Glutamatergic neuron (in vitro differentiated cells): ENCODE results near the gene ZNF771. TPM values are rescaled to one million over a fixed set of nuclear protein-coding genes. Genes with fewer than 3 reads are reported as not detected.

Experiments
- DNase-seq: peaks from one replicate; pipeline ENCODE4 v3.0.0; 2022
- H3K27ac Mint-ChIP-seq: one replicate; pipeline ENCODE4 v1.8.0; 2020; ENCODE audit warnings: mild to moderate bottlenecking, mixed read lengths, inconsistent platforms; ENCODE audit not compliant: unreplicated experiment
- H3K27me3 Mint-ChIP-seq: one replicate; pipeline ENCODE4 v1.8.0; 2020; ENCODE audit warnings: mild to moderate bottlenecking, moderate library complexity, mixed read lengths, inconsistent platforms; ENCODE audit not compliant: unreplicated experiment
- H3K36me3 Mint-ChIP-seq: one replicate; pipeline ENCODE4 v1.8.0; 2020; ENCODE audit warnings: mild to moderate bottlenecking, mixed read lengths, inconsistent platforms; ENCODE audit not compliant: unreplicated experiment
- H3K4me1 Mint-ChIP-seq: one replicate; pipeline ENCODE4 v1.8.0; 2020; ENCODE audit warnings: mild to moderate bottlenecking, low read depth, mixed read lengths, inconsistent platforms; ENCODE audit not compliant: unreplicated experiment
- H3K4me3 Mint-ChIP-seq: one replicate; pipeline ENCODE4 v1.8.0; 2020; ENCODE audit warnings: mild to moderate bottlenecking, mixed read lengths, inconsistent platforms; ENCODE audit not compliant: unreplicated experiment
- H3K9me3 Mint-ChIP-seq: one replicate; pipeline ENCODE4 v1.8.0; 2020; ENCODE audit warnings: mild to moderate bottlenecking, moderate library complexity, mixed read lengths, inconsistent platforms; ENCODE audit not compliant: unreplicated experiment
- total RNA-seq: library from RNA; stranded (reverse); fragmentation: NEBNext Ultra II Directional; extraction: Animal tissue kit (Norgen Biotek cat#: 25700); gene quantifications from one replicate; pipeline ENCODE4 v1.2.1, GENCODE V29; 2021; ENCODE audit not compliant: unreplicated experiment
- TF ChIP-seq, protein P1 (sequence below): fragments of 200-600 bp; sonication (generic); IDR thresholded peaks from one replicate; pipeline ENCODE4 v1.5.0; 2021; ENCODE audit not compliant: partially characterized antibody, unreplicated experiment

The ZNF771 gene
- total RNA-seq, 1 donor from 2014 or later = 7.8 TPM

- H3K9me3 Mint-ChIP-seq = peaks cover 13% of the 10 kb centered on the region
- peaks cover 3% of the 10 kb centered on the region for H3K4me1 Mint-ChIP-seq
- DNase-seq = no peak
- peaks cover 9% of the 10 kb centered on the region for H3K27me3 Mint-ChIP-seq
- H3K36me3 Mint-ChIP-seq = no peaks in the 10 kb centered on the region
- no peak overlapping the region for H3K4me3 Mint-ChIP-seq
- no peak overlapping the region for H3K27ac Mint-ChIP-seq
- TF ChIP-seq, protein P1, sequence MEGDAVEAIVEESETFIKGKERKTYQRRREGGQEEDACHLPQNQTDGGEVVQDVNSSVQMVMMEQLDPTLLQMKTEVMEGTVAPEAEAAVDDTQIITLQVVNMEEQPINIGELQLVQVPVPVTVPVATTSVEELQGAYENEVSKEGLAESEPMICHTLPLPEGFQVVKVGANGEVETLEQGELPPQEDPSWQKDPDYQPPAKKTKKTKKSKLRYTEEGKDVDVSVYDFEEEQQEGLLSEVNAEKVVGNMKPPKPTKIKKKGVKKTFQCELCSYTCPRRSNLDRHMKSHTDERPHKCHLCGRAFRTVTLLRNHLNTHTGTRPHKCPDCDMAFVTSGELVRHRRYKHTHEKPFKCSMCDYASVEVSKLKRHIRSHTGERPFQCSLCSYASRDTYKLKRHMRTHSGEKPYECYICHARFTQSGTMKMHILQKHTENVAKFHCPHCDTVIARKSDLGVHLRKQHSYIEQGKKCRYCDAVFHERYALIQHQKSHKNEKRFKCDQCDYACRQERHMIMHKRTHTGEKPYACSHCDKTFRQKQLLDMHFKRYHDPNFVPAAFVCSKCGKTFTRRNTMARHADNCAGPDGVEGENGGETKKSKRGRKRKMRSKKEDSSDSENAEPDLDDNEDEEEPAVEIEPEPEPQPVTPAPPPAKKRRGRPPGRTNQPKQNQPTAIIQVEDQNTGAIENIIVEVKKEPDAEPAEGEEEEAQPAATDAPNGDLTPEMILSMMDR = no peak
These were observed 6.8 kb downstream of the ZNF771 start for GRCh38 chr16:30414159-30414558.

GRCh38 chr16:30416047-30416603 is 8.7 kb downstream of the ZNF771 start:
- peak overlapping the region; percentile 2 for H3K4me3 Mint-ChIP-seq
- no peak for DNase-seq
- no peaks in the 10 kb centered on the region for H3K36me3 Mint-ChIP-seq
- peaks cover 3% of the 10 kb centered on the region for H3K4me1 Mint-ChIP-seq
- no peak overlapping the region for H3K27ac Mint-ChIP-seq
- TF ChIP-seq, protein P1 = no peak
- peaks cover 14% of the 10 kb centered on the region for H3K27me3 Mint-ChIP-seq
- H3K9me3 Mint-ChIP-seq = peaks cover 9% of the 10 kb centered on the region

DNA sequence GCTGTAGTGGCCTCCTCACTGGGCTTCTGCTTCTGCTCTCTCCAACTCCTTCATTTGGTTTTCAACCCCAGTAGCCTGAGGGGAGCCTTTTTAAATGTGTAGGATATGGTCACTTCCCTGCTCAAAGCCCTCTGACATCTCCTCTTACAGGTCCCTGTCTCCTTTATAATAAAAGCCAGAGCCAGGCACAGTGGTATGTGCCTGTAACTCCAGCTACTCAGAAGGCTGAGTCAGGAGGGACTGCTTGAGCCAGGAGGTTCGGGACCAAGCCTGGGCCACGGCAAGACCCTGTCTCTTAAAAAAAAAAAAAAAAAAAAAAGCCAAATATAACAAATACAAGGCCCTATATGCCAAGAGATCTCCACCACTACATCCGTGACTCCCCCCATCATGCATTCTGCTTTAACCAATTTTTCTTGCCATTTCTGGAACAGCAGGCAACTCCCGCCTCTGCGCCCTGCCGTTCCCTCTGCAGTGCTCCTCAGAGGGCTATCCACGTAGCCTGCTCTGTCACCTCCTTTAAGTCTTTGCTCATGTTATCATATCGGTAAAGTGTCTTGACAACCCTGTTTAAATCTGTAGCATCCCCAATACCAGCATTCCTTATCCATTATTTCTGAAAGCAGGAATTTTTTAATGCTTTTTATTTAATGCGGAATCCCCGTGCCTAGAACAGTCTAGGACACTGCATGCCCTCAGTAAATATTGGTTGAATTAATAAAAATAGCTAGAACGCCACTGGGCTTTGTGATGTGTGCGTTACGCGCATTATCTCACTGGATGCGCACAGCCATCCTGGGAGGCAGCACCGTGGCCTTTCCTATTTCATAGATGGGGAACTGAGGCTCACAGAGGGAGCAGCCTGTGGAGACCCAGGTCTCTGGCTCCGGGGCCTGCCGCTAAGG is 9.5 kb downstream of the ZNF771 start:
- Mint-ChIP-seq H3K4me3 (peak overlapping the region; percentile 33), H3K9me3 (peaks cover 9% of the 10 kb centered on the region), H3K27me3 (peaks cover 14% of the 10 kb centered on the region), H3K36me3 (no peaks in the 10 kb centered on the region), H3K27ac (peak overlapping the region; percentile 20), H3K4me1 (peaks cover 3% of the 10 kb centered on the region)
- TF ChIP-seq, protein P1 = no peak
- no peak for DNase-seq

- Mint-ChIP-seq H3K4me1 (peaks cover 3% of the 10 kb centered on the region), H3K27ac (no peak overlapping the region), H3K27me3 (peaks cover 14% of the 10 kb centered on the region), H3K4me3 (no peak overlapping the region), H3K9me3 (peaks cover 9% of the 10 kb centered on the region), H3K36me3 (no peaks in the 10 kb centered on the region)
- DNase-seq = peak; percentile 86
- TF ChIP-seq, protein P1 = no peak
These were observed 10.3 kb downstream of the ZNF771 start for GRCh38 chr16:30417529-30418349.
